ENCODE data around the gene FCHO1. TPM values are rescaled to one million over a fixed set of nuclear protein-coding genes. Genes with fewer than 3 reads are reported as not detected.
A peak's percentile ranks its signal among the peaks of the same experiment; 100 is the strongest.
"Not testable (repeated sequence)": the region's sequence is repeated elsewhere in the genome, so short reads cannot be mapped to it uniquely, and the experiment has no call there.

The FCHO1 gene
- total RNA-seq, 1 experiment from 2014 or later = 16.6 TPM

GRCh38 chr19:17795495-17795856 lies 44.2 kb downstream of the FCHO1 start:
- no peaks in the 10 kb centered on the region for H3K36me3 ChIP-seq (ENCODE audit: insufficient read depth, low read length)
- H3K9me3 ChIP-seq (ENCODE audit: low read length) = no peaks in the 10 kb centered on the region
- DNase-seq = no peak
- no peak overlapping the region for H2AFZ ChIP-seq (ENCODE audit: low read length)
- H3K27ac ChIP-seq (ENCODE audit: low read length) = no peak overlapping the region
- no peaks in the 10 kb centered on the region for H3K4me1 ChIP-seq (ENCODE audit: low read length)
- H3K27me3 ChIP-seq (ENCODE audit: low read length) = no peaks in the 10 kb centered on the region
- H3K4me2 ChIP-seq (ENCODE audit: low read depth, low read length, poor library complexity, severe bottlenecking) = no peak overlapping the region
- no peaks in the 10 kb centered on the region for H3K79me2 ChIP-seq (ENCODE audit: low read length)
- no peak overlapping the region for H3K9ac ChIP-seq (ENCODE audit: low read length)
- H3K9me2 ChIP-seq (replicated peaks; ENCODE audit: insufficient read depth, low read length) = no peaks in the 10 kb centered on the region
- no peaks in the 10 kb centered on the region for H4K20me1 ChIP-seq (ENCODE audit: insufficient read depth, low read depth, low read length)
- no peak overlapping the region for H3K4me3 ChIP-seq (ENCODE audit: low read length)

- DNase-seq = no peak
- H3K27me3 ChIP-seq (ENCODE audit: low read length) = no peaks in the 10 kb centered on the region
- H3K79me2 ChIP-seq (ENCODE audit: low read length) = no peaks in the 10 kb centered on the region
- no peak overlapping the region for H3K4me3 ChIP-seq (ENCODE audit: low read length)
- no peaks in the 10 kb centered on the region for H3K4me1 ChIP-seq (ENCODE audit: low read length)
- H2AFZ ChIP-seq (ENCODE audit: low read length) = no peak overlapping the region
- H3K4me2 ChIP-seq (ENCODE audit: low read depth, low read length, poor library complexity, severe bottlenecking) = no peak overlapping the region
- H3K36me3 ChIP-seq (ENCODE audit: insufficient read depth, low read length) = no peaks in the 10 kb centered on the region
- no peaks in the 10 kb centered on the region for H4K20me1 ChIP-seq (ENCODE audit: insufficient read depth, low read depth, low read length)
- H3K9me2 ChIP-seq (replicated peaks; ENCODE audit: insufficient read depth, low read length) = no peaks in the 10 kb centered on the region
- H3K9ac ChIP-seq (ENCODE audit: low read length) = no peak overlapping the region
- no peak overlapping the region for H3K27ac ChIP-seq (ENCODE audit: low read length)
- no peaks in the 10 kb centered on the region for H3K9me3 ChIP-seq (ENCODE audit: low read length)
Measured at GRCh38 chr19:17796013-17796837, 44.9 kb downstream of the FCHO1 start.

GRCh38 chr19:17796838-17797423 lies 45.7 kb downstream of the FCHO1 start:
- Histone ChIP-seq H3K9me2 (replicated peaks; ENCODE audit: insufficient read depth, low read length) (no peaks in the 10 kb centered on the region), H3K9me3 (ENCODE audit: low read length) (no peaks in the 10 kb centered on the region), H3K79me2 (ENCODE audit: low read length) (no peaks in the 10 kb centered on the region), H3K27me3 (ENCODE audit: low read length) (no peaks in the 10 kb centered on the region), H3K4me1 (ENCODE audit: low read length) (no peaks in the 10 kb centered on the region), H4K20me1 (ENCODE audit: insufficient read depth, low read depth, low read length) (no peaks in the 10 kb centered on the region), H3K36me3 (ENCODE audit: insufficient read depth, low read length) (no peaks in the 10 kb centered on the region), H3K27ac (ENCODE audit: low read length) (no peak overlapping the region), H3K9ac (ENCODE audit: low read length) (no peak overlapping the region), H2AFZ (ENCODE audit: low read length) (no peak overlapping the region), H3K4me3 (ENCODE audit: low read length) (no peak overlapping the region), H3K4me2 (ENCODE audit: low read depth, low read length, poor library complexity, severe bottlenecking) (no peak overlapping the region)
- no peak for DNase-seq

GRCh38 chr19:17797424-17798201 lies 46.3 kb downstream of the FCHO1 start:
- Histone ChIP-seq H3K4me3 (ENCODE audit: low read length) (no peak overlapping the region), H3K9me2 (replicated peaks; ENCODE audit: insufficient read depth, low read length) (no peaks in the 10 kb centered on the region), H3K79me2 (ENCODE audit: low read length) (no peaks in the 10 kb centered on the region), H3K4me2 (ENCODE audit: low read depth, low read length, poor library complexity, severe bottlenecking) (no peak overlapping the region), H3K36me3 (ENCODE audit: insufficient read depth, low read length) (no peaks in the 10 kb centered on the region), H3K9ac (ENCODE audit: low read length) (no peak overlapping the region), H3K4me1 (ENCODE audit: low read length) (no peaks in the 10 kb centered on the region), H2AFZ (ENCODE audit: low read length) (no peak overlapping the region), H4K20me1 (ENCODE audit: insufficient read depth, low read depth, low read length) (no peaks in the 10 kb centered on the region), H3K27me3 (ENCODE audit: low read length) (no peaks in the 10 kb centered on the region), H3K27ac (ENCODE audit: low read length) (no peak overlapping the region), H3K9me3 (ENCODE audit: low read length) (no peaks in the 10 kb centered on the region)
- DNase-seq = no peak

- not testable (repeated sequence) for H3K79me2 ChIP-seq (ENCODE audit: low read length); H2AFZ ChIP-seq (ENCODE audit: low read length); H3K4me1 ChIP-seq (ENCODE audit: low read length); H4K20me1 ChIP-seq (ENCODE audit: insufficient read depth, low read depth, low read length); H3K36me3 ChIP-seq (ENCODE audit: insufficient read depth, low read length); H3K9ac ChIP-seq (ENCODE audit: low read length); H3K4me2 ChIP-seq (ENCODE audit: low read depth, low read length, poor library complexity, severe bottlenecking); DNase-seq; H3K4me3 ChIP-seq (ENCODE audit: low read length); H3K9me2 ChIP-seq (replicated peaks; ENCODE audit: insufficient read depth, low read length); H3K27ac ChIP-seq (ENCODE audit: low read length); H3K9me3 ChIP-seq (ENCODE audit: low read length); H3K27me3 ChIP-seq (ENCODE audit: low read length)
Measured at GRCh38 chr19:17798599-17798998, 47.3 kb downstream of the FCHO1 start.

GRCh38 chr19:17802137-17802858 lies 51.0 kb downstream of the FCHO1 start:
- Histone ChIP-seq H2AFZ (ENCODE audit: low read length) (no peak overlapping the region), H3K27me3 (ENCODE audit: low read length) (no peaks in the 10 kb centered on the region), H3K27ac (ENCODE audit: low read length) (no peak overlapping the region), H3K36me3 (ENCODE audit: insufficient read depth, low read length) (no peaks in the 10 kb centered on the region), H3K9ac (ENCODE audit: low read length) (no peak overlapping the region), H3K4me2 (ENCODE audit: low read depth, low read length, poor library complexity, severe bottlenecking) (no peak overlapping the region), H4K20me1 (ENCODE audit: insufficient read depth, low read depth, low read length) (no peaks in the 10 kb centered on the region), H3K9me2 (replicated peaks; ENCODE audit: insufficient read depth, low read length) (no peaks in the 10 kb centered on the region), H3K79me2 (ENCODE audit: low read length) (no peaks in the 10 kb centered on the region), H3K4me3 (ENCODE audit: low read length) (no peak overlapping the region), H3K9me3 (ENCODE audit: low read length) (no peaks in the 10 kb centered on the region), H3K4me1 (ENCODE audit: low read length) (no peaks in the 10 kb centered on the region)
- DNase-seq = no peak

GRCh38 chr19:17803264-17803896 lies 52.1 kb downstream of the FCHO1 start:
- no peaks in the 10 kb centered on the region for H3K36me3 ChIP-seq (ENCODE audit: insufficient read depth, low read length)
- no peaks in the 10 kb centered on the region for H3K9me3 ChIP-seq (ENCODE audit: low read length)
- H2AFZ ChIP-seq (ENCODE audit: low read length) = no peak overlapping the region
- no peak overlapping the region for H3K9ac ChIP-seq (ENCODE audit: low read length)
- H3K4me2 ChIP-seq (ENCODE audit: low read depth, low read length, poor library complexity, severe bottlenecking) = no peak overlapping the region
- H3K27ac ChIP-seq (ENCODE audit: low read length) = no peak overlapping the region
- peak; percentile 62 for DNase-seq
- H4K20me1 ChIP-seq (ENCODE audit: insufficient read depth, low read depth, low read length) = no peaks in the 10 kb centered on the region
- H3K79me2 ChIP-seq (ENCODE audit: low read length) = no peaks in the 10 kb centered on the region
- no peaks in the 10 kb centered on the region for H3K4me1 ChIP-seq (ENCODE audit: low read length)
- H3K4me3 ChIP-seq (ENCODE audit: low read length) = no peak overlapping the region
- H3K27me3 ChIP-seq (ENCODE audit: low read length) = no peaks in the 10 kb centered on the region
- H3K9me2 ChIP-seq (replicated peaks; ENCODE audit: insufficient read depth, low read length) = no peaks in the 10 kb centered on the region
